Measurements from ENCODE around the gene WDR64. TPM values are rescaled to one million over a fixed set of nuclear protein-coding genes. Genes with fewer than 3 reads are reported as not detected.

WDR64 gene
- total RNA-seq, 2 experiments from 2014 or later = not detected

DNA sequence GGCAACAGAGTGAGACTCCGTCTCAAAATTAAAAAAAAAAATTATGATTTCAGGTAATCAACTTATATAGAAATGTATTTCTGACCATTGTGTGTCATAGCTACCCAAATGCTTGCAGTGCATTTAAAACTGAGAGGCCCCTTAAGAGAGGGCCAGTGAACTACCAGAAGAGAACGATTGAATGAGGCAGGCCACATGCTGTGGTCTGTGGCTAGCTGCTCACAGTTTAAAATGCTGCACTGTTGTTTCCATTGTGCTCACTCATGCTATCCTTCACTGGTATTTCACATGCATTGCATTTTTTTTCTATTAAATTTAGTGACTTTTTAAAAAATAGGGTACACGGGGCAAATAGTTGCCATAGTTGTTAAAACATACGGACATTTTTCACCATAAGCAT, 37.9 kb upstream of the WDR64 start:
- no peaks in the 10 kb centered on the region for H3K36me3 Mint-ChIP-seq
- H3K4me1 Mint-ChIP-seq (ENCODE audit: low read depth) = peaks cover 13% of the 10 kb centered on the region
- H3K9me3 Mint-ChIP-seq = no peaks in the 10 kb centered on the region
- H3K27ac Mint-ChIP-seq = no peak overlapping the region
- intact Hi-C loops (cut with micrococcal nuclease) = no loop called here
- peak; percentile 39 for DNase-seq
- no peak overlapping the region for H3K4me3 Mint-ChIP-seq
- ChIA-PET POLR2A (no interaction called here), CTCF (interaction anchor here (1.4 to 2.1 kb wide), 2 partner anchors 13 to 24 kb away, joined by 7 to 8 read pairs; no protein-coding TSS in a partner anchor)
- no peaks in the 10 kb centered on the region for H3K27me3 Mint-ChIP-seq

DNA sequence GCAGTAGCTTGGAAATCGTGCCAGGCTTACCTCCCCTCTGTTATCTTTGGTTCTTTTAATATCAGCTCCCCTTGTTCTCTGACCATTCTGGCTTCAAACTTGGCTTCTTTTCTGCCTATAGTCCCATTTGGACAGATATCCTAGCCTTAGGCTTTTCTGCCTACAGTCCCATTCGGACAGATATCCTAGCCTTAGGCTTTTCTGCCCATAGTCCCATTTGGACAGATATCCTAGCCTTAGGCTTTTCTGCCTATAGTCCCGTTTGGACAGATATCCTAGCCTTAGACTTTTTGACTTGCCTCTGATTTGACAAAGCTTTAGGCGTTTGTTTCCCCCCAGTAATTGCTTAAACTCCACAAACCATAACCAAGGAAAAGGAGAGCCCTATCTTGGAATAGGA, 37.5 kb upstream of the WDR64 start:
- CTCF ChIA-PET = interaction anchor here (1.4 to 2.1 kb wide), 2 partner anchors 12 to 25 kb away, joined by 7 to 8 read pairs; no protein-coding TSS in a partner anchor
- Mint-ChIP-seq H3K27ac (no peak overlapping the region), H3K4me1 (ENCODE audit: low read depth) (peaks cover 13% of the 10 kb centered on the region), H3K36me3 (no peaks in the 10 kb centered on the region), H3K9me3 (no peaks in the 10 kb centered on the region), H3K27me3 (no peaks in the 10 kb centered on the region), H3K4me3 (no peak overlapping the region)
- intact Hi-C loops (cut with micrococcal nuclease) = no loop called here
- no peak for DNase-seq
- POLR2A ChIA-PET = no interaction called here

DNA sequence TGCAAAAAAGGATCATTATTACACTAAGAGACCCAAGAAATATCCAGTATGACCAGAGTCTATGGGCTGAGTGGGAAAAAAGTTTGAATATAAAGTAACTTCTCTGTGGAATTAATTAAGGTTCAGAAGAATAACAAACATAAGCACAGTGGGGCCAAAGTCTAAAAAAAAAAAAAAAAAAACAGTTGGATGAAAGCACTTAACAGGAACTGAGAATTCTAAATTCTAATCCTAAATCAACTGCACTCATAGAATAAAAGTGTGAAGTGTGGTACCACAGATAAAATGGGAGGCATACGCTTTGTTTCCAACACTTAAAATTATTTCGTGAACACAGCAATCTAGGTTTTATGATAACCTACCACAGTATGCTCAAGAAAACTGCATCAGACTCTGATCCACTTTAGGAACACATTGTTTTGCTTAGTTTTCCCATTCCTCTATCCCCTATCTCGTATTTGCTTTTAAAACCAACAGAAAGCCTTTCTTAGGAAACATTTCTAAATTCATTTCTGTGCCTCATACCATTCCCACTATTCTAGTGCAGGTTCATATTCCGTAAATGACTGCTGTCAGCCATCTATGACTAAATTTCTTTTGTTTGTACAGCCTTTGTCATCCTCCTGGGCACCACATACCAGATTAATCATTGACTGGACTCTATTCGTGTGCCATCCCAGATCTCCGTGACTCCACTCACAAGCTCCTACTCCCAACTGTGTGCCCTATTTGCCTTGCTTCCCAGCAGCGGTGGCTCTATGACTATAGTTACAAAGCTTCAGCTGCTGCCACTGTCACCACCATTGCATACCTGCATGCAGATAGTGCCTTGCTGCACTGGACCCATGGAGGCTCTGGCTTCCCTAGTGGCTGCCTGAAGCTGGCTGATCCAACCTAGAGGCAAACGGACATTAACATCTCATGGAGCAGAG, 36.8 kb upstream of the WDR64 start:
- peaks cover 13% of the 10 kb centered on the region for H3K4me1 Mint-ChIP-seq (ENCODE audit: low read depth)
- POLR2A ChIA-PET = no interaction called here
- H3K36me3 Mint-ChIP-seq = no peaks in the 10 kb centered on the region
- DNase-seq = no peak
- H3K27me3 Mint-ChIP-seq = no peaks in the 10 kb centered on the region
- intact Hi-C loops (cut with micrococcal nuclease) = no loop called here
- H3K4me3 Mint-ChIP-seq = no peak overlapping the region
- H3K9me3 Mint-ChIP-seq = no peaks in the 10 kb centered on the region
- H3K27ac Mint-ChIP-seq = no peak overlapping the region
- CTCF ChIA-PET = interaction anchor here (2.1 kb wide), 1 partner anchor 12 kb away, joined by 7 read pairs; no protein-coding TSS in a partner anchor

DNA sequence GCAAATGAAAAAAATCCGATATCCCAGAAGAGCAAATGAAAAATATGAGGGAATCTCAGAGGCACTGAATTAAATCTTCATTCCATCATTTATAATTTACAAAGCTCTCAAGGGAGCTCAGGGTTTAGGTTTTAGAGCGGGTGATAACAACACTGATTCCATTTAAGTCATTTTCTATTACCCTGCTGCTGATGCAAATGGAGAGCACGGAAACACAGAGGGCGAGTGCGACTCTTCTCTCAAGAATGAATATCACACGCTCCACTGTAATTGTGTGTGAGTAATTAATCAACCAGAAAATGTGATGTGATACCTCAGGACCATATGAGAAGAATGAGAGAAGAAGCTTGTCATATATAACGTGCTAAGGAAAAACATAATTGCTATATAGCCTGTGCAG, 34.7 kb upstream of the WDR64 start:
- no peaks in the 10 kb centered on the region for H3K9me3 Mint-ChIP-seq
- peaks cover 12% of the 10 kb centered on the region for H3K4me1 Mint-ChIP-seq (ENCODE audit: low read depth)
- no peak overlapping the region for H3K27ac Mint-ChIP-seq
- ChIA-PET CTCF (no interaction called here), POLR2A (no interaction called here)
- no peaks in the 10 kb centered on the region for H3K27me3 Mint-ChIP-seq
- intact Hi-C loops (cut with micrococcal nuclease) = loop anchor here (1.0 kb wide), 1 partner anchor 10 kb away; no protein-coding TSS in a partner anchor
- no peak overlapping the region for H3K4me3 Mint-ChIP-seq
- no peak for DNase-seq
- no peaks in the 10 kb centered on the region for H3K36me3 Mint-ChIP-seq

DNA sequence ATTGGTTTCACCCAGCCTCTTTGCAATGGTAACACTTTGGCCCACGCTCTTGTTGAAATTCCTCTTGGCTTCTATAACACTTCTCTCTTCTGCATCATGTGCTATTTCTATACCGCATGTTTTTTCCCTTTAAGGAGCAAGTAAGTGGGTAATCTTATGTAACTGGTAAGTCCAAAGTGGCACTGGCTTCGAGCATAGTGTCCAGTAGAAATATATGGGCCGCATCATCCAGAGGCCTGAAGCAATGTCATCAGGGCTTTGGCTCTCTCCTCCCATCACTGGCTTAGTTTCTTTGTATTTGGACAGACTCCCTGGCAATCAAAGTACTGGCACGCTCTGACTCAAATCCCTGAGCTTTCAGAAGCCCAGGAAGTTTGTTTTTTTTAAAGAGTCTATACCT, 29.4 kb upstream of the WDR64 start:
- ChIA-PET CTCF (interaction anchor here (4.1 kb wide), 1 partner anchor 12 kb away, joined by 22 read pairs; no protein-coding TSS in a partner anchor), POLR2A (interaction anchor here (0.7 kb wide), 1 partner anchor 12 kb away, joined by 3 read pairs; no protein-coding TSS in a partner anchor)
- no peak for DNase-seq
- H3K27me3 Mint-ChIP-seq = no peaks in the 10 kb centered on the region
- H3K27ac Mint-ChIP-seq = no peak overlapping the region
- H3K4me1 Mint-ChIP-seq (ENCODE audit: low read depth) = peaks cover 3% of the 10 kb centered on the region
- no peaks in the 10 kb centered on the region for H3K36me3 Mint-ChIP-seq
- intact Hi-C loops (cut with micrococcal nuclease) = no loop called here
- H3K4me3 Mint-ChIP-seq = no peak overlapping the region
- H3K9me3 Mint-ChIP-seq = no peaks in the 10 kb centered on the region

DNA sequence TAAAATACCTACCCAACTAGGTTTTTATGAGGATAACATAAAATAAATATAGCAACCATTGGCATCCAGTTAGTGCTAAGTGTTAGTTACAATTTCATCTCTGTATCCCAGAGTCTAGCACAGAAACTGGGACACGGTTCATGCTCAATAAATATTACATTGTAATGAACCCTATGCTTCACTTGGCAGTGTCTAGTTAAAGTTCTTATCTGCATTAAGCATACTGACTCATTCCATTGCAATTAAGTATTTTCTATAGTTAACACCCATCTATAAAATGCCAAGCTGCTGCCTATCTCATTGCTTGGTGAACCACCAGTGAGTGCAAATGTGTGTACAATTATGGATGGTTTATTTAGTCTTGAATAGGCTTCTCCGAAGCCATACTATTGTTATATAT, 27.1 kb upstream of the WDR64 start:
- Mint-ChIP-seq H3K4me3 (no peak overlapping the region), H3K36me3 (peaks cover 2% of the 10 kb centered on the region), H3K27ac (no peak overlapping the region), H3K4me1 (ENCODE audit: low read depth) (peaks cover 10% of the 10 kb centered on the region), H3K27me3 (no peaks in the 10 kb centered on the region), H3K9me3 (no peaks in the 10 kb centered on the region)
- intact Hi-C loops (cut with micrococcal nuclease) = no loop called here
- CTCF ChIA-PET = interaction anchor here (4.3 kb wide), 1 partner anchor 14 kb away, joined by 64 read pairs; no protein-coding TSS in a partner anchor
- POLR2A ChIA-PET = no interaction called here
- no peak for DNase-seq

DNA sequence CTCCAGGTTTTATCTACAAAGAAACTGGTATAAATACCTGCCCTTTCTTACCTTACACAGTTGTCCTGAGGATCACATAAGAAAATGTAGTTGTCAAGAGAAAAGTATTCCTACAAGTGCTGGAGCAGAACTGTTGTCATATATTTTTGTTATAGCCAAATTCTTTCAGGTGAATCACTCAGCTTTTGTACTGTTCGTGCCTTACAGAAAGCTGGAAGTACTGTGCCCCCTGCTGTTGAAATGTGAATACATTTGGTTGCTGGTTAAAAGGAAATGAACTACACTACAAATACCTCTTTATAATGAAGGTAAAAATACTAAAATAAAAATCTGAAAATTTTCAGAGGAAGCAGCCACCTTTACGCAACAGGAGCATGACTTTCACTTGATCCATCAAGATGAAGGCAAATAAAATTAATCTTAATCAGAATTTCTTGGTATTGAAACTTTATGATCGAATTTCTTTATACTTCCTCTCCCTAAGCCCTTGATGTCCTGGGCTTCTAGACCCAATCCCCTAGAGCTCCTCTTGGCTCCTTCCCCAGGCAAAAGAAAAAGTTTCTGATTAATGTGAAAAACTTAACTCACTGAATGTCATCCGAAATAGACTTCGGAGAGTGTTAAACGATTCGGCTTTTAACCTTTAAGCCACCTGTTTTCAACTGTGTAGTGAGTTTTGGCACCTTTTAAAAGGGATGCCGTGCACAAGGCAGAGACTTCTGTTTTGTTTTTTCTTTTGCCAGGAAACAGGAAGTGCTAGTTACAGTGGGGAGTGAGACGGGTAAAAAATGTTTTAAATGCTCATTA, 24.4 kb upstream of the WDR64 start:
- intact Hi-C loops (cut with micrococcal nuclease) = loop anchor here (1.0 to 2.0 kb wide), 5 partner anchors 10 to 109 kb away; partner anchors contain the start of gene FH
- CTCF ChIA-PET = interaction anchor here (0.6 to 4.3 kb wide), 10 partner anchors 8 to 108 kb away, joined by 3 to 64 read pairs (median 6); partner anchors contain the start of genes FH and KMO
- peak; percentile 36 for DNase-seq
- Mint-ChIP-seq H3K27ac (peak overlapping the region; percentile 20), H3K9me3 (no peaks in the 10 kb centered on the region), H3K4me3 (peak overlapping the region; percentile 14), H3K36me3 (peaks cover 4% of the 10 kb centered on the region), H3K27me3 (no peaks in the 10 kb centered on the region), H3K4me1 (ENCODE audit: low read depth) (peaks cover 10% of the 10 kb centered on the region)
- POLR2A ChIA-PET = no interaction called here

DNA sequence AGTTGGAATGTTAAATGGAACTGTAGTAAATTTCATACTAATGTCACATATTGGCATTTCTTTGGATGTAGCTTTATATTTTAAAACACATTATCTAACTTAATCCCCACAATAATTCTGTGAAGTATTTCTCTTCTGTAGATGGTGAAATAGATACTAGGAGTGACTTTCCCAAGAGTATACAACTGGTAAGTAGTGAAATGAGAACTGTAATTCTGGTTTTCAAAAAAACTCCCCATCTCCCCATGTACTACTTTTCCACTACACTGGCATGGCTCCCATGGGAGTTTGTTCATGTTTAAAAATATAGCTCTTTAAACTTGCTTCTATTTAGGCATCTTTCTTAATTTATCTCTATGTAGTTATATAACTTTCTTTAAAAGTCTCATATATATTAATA, 22.1 kb upstream of the WDR64 start:
- Mint-ChIP-seq H3K9me3 (no peaks in the 10 kb centered on the region), H3K4me3 (no peak overlapping the region), H3K27ac (no peak overlapping the region), H3K27me3 (no peaks in the 10 kb centered on the region), H3K36me3 (peaks cover 12% of the 10 kb centered on the region), H3K4me1 (ENCODE audit: low read depth) (peaks cover 10% of the 10 kb centered on the region)
- ChIA-PET POLR2A (no interaction called here), CTCF (interaction anchor here (1.1 to 1.5 kb wide), 3 partner anchors 11 to 110 kb away, joined by 3 to 11 read pairs (median 3); partner anchors contain the start of gene FH)
- intact Hi-C loops (cut with micrococcal nuclease) = no loop called here
- DNase-seq = no peak

DNA sequence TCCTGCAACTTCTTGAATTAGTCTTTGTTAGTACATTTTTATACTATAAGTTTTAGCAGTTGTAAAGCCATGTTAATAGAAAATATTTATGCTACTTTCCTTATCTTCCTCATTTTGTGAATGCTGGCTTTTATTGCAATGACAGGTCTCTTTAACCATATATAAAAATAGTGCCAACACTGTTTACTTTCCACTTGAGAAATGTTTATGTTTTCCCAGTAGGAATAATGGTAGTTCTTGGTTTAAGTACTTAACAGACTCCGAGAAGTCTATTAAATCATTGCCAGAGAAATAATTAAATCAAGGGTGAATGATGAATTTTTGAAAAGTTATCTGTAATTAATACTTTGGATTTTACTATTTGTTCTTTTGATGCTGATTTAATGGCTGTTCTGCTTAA, 21.6 kb upstream of the WDR64 start:
- CTCF ChIA-PET = interaction anchor here (1.5 kb wide), 1 partner anchor 20 kb away, joined by 11 read pairs; no protein-coding TSS in a partner anchor
- peaks cover 17% of the 10 kb centered on the region for H3K36me3 Mint-ChIP-seq
- POLR2A ChIA-PET = no interaction called here
- no peak overlapping the region for H3K4me3 Mint-ChIP-seq
- no peaks in the 10 kb centered on the region for H3K9me3 Mint-ChIP-seq
- H3K27ac Mint-ChIP-seq = no peak overlapping the region
- intact Hi-C loops (cut with micrococcal nuclease) = no loop called here
- peaks cover 12% of the 10 kb centered on the region for H3K4me1 Mint-ChIP-seq (ENCODE audit: low read depth)
- no peak for DNase-seq
- no peaks in the 10 kb centered on the region for H3K27me3 Mint-ChIP-seq

DNA sequence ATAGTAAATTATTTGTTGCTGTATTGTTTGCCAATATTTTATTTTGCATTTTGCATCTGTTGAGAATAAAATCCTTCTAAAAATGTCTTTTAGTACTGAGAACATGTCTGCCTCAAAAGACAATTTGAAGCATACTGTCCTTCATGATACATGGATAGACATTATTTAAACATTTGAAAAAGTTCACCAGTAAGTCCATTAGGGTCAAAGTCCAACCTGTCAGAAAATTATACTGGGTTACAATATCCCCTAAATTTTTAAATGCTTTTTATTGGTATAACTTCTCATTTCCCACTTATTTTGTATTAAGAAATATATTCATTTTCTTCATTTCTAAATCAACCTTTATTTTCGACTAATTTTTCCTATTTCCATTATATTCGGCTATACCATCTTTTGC, 21.2 kb upstream of the WDR64 start:
- Mint-ChIP-seq H3K4me1 (ENCODE audit: low read depth) (peaks cover 16% of the 10 kb centered on the region), H3K36me3 (peaks cover 19% of the 10 kb centered on the region), H3K4me3 (no peak overlapping the region), H3K9me3 (no peaks in the 10 kb centered on the region), H3K27ac (no peak overlapping the region), H3K27me3 (no peaks in the 10 kb centered on the region)
- CTCF ChIA-PET = no interaction called here
- DNase-seq = no peak
- POLR2A ChIA-PET = no interaction called here
- intact Hi-C loops (cut with micrococcal nuclease) = no loop called here

DNA sequence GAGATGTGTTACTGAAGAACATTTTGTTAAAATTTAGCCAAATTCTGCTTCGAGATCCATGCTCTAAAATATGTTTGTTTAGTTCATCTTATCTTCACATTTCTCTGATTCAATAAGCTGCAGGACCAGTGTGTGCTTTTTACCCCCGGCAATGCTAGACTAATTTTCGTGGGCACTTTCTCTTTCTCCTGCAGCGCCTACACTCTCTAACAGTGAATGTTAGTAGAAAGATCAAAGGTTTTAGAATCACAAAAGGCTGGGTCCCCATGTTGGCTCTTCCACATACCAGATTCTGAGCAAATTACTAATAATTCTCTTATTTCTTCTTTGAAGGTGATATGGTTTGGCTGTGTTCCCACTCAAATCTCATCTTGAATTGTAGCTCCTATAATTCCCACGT, 20.4 kb upstream of the WDR64 start:
- ChIA-PET POLR2A (no interaction called here), CTCF (interaction anchor here (2.6 kb wide), 1 partner anchor 20 kb away, joined by 14 read pairs; no protein-coding TSS in a partner anchor)
- peaks cover 19% of the 10 kb centered on the region for H3K4me1 Mint-ChIP-seq (ENCODE audit: low read depth)
- DNase-seq = no peak
- H3K4me3 Mint-ChIP-seq = no peak overlapping the region
- no peaks in the 10 kb centered on the region for H3K9me3 Mint-ChIP-seq
- no peak overlapping the region for H3K27ac Mint-ChIP-seq
- no peaks in the 10 kb centered on the region for H3K27me3 Mint-ChIP-seq
- intact Hi-C loops (cut with micrococcal nuclease) = no loop called here
- peaks cover 19% of the 10 kb centered on the region for H3K36me3 Mint-ChIP-seq

DNA sequence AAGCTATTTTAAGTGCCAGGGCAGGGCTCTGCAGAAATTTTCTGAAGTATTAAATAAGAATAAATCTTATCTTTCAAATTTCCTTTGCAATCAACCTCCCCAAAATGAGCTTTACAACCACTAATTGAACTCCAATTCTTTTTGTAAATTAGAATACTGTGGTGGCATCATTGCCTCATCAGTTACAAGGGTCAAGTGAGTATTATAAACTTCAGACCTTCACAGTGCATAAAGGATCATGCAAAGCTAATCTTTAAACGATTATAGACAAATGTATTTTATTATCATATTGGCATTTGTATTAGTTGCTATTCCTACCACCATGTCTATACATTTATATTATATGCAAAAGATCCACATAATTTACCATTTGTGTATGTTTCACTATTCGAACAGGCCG, 19.1 kb upstream of the WDR64 start:
- POLR2A ChIA-PET = no interaction called here
- Mint-ChIP-seq H3K4me3 (no peak overlapping the region), H3K36me3 (peaks cover 21% of the 10 kb centered on the region), H3K9me3 (no peaks in the 10 kb centered on the region), H3K27me3 (no peaks in the 10 kb centered on the region), H3K4me1 (ENCODE audit: low read depth) (peaks cover 27% of the 10 kb centered on the region), H3K27ac (no peak overlapping the region)
- no peak for DNase-seq
- CTCF ChIA-PET = interaction anchor here (2.6 kb wide), 1 partner anchor 22 kb away, joined by 14 read pairs; no protein-coding TSS in a partner anchor
- intact Hi-C loops (cut with micrococcal nuclease) = no loop called here

Data from activated CD4-positive, alpha-beta memory T cell treated with anti-CD3 and anti-CD28 coated beads for 36 hours (primary cell).